HL-60 (cell line): ENCODE data around the gene PRSS8.

ENCODE experiments used
- POLR2AphosphoS5 ChIP-seq: IDR thresholded peaks from 2 replicates; pipeline ENCODE4 v1.6.1; 2012; ENCODE audit warnings: low read depth
- TF ChIP-seq, protein P1 (sequence below): IDR thresholded peaks from one replicate; pipeline ENCODE4 v1.5.1; 2011; ENCODE audit warnings: low read length, control low read depth, inconsistent platforms; ENCODE audit not compliant: insufficient read depth

DNA sequence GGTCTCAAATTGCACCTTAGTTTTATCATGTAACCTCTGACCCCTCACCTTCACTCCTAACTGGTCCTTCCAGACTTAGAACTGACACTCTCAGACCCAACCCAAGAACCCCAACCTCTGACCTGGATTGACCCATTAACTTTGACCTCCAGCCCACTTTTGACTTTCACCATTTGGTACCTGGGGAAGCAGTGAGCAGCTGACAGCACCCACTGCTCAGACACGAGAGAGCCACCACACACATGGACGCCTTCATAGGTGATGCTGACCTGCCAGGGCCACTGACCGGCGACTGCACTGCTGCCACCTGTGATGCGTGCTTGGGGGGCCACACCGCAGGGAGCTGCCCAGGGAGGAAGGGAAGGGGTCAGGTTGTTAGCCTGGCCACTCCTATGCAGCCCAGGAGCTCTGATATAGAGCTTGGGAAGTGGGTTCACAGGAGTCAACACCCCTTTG lies 2.5 kb downstream of the PRSS8 start:
- TF ChIP-seq, protein P1, sequence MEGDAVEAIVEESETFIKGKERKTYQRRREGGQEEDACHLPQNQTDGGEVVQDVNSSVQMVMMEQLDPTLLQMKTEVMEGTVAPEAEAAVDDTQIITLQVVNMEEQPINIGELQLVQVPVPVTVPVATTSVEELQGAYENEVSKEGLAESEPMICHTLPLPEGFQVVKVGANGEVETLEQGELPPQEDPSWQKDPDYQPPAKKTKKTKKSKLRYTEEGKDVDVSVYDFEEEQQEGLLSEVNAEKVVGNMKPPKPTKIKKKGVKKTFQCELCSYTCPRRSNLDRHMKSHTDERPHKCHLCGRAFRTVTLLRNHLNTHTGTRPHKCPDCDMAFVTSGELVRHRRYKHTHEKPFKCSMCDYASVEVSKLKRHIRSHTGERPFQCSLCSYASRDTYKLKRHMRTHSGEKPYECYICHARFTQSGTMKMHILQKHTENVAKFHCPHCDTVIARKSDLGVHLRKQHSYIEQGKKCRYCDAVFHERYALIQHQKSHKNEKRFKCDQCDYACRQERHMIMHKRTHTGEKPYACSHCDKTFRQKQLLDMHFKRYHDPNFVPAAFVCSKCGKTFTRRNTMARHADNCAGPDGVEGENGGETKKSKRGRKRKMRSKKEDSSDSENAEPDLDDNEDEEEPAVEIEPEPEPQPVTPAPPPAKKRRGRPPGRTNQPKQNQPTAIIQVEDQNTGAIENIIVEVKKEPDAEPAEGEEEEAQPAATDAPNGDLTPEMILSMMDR = no peak
- no peak for TF ChIP-seq POLR2AphosphoS5
